Measurements from ENCODE around the gene KCND2.
"Not testable (repeated sequence)": the region's sequence is repeated elsewhere in the genome, so short reads cannot be mapped to it uniquely, and the experiment has no call there.

Gene KCND2

DNA sequence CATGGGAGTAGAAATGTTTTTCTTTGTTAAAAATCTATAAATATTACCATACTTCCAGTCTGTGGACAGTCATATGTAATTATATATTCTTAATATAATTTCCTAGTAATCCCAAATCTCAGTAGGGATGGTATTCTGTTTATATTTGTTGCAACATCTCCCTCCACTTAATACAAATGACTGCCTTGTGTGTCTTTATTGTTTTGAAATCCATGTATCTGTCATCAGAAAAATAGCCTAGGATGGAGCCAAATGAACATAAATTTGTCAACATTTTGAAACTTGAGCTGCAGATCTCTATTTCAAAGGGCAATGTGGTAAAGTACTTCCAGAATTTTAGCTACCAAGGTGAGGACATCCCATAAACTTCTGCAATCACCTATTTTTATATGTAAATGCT lies 294.2 kb downstream of the KCND2 start:
- no peak overlapping the region for H3K4me3 ChIP-seq (ENCODE audit: low read length in 2 of 2)
- no peaks in the 10 kb centered on the region for H3K27me3 ChIP-seq (ENCODE audit: control insufficient read depth in 3 of 3, insufficient read depth in 3 of 3, low read depth in 1 of 3, low read length in 3 of 3)
- H2BK120ac ChIP-seq (ENCODE audit: low read depth, low read length) = no peak overlapping the region
- H3K79me1 ChIP-seq (ENCODE audit: low read depth, low read length) = no peaks in the 10 kb centered on the region
- no peak overlapping the region for H3K27ac ChIP-seq (replicated peaks; ENCODE audit: low read length)
- no peaks in the 10 kb centered on the region for H3K36me3 ChIP-seq (replicated peaks in 1 of 2; ENCODE audit: control insufficient read depth in 2 of 2, insufficient read depth in 2 of 2, low read length in 2 of 2)
- H3K4me2 ChIP-seq (ENCODE audit: insufficient read depth, low read length, poor library complexity, severe bottlenecking) = no peak overlapping the region
- no peaks in the 10 kb centered on the region for H3K9me3 ChIP-seq (replicated peaks in 1 of 2; ENCODE audit: control insufficient read depth in 2 of 2, insufficient read depth in 1 of 2, low read depth in 1 of 2, low read length in 2 of 2)
- no peak overlapping the region for H3K18ac ChIP-seq (ENCODE audit: low read length)
- H2BK15ac ChIP-seq (ENCODE audit: low read length) = no peak overlapping the region
- H4K8ac ChIP-seq (ENCODE audit: low read depth, low read length) = no peak overlapping the region
- no peak overlapping the region for H3K14ac ChIP-seq (ENCODE audit: low read length)
- H3K4me1 ChIP-seq (ENCODE audit: control insufficient read depth in 2 of 2, insufficient read depth in 1 of 2, low read depth in 1 of 2, low read length in 2 of 2) = no peaks in the 10 kb centered on the region
- no peak overlapping the region for H2AK5ac ChIP-seq (ENCODE audit: low read depth, low read length)
- DNase-seq (ENCODE audit: low spot score) = no peak
- no peak overlapping the region for H3K23ac ChIP-seq (ENCODE audit: low read depth, low read length, poor library complexity)
- no peak overlapping the region for H2BK12ac ChIP-seq (ENCODE audit: low read length)
- H2AFZ ChIP-seq (ENCODE audit: low read length) = no peak overlapping the region
- no peak overlapping the region for H3K4ac ChIP-seq (ENCODE audit: low read length)
- H3K9ac ChIP-seq (ENCODE audit: low read depth, low read length, poor library complexity) = no peak overlapping the region
- no peak overlapping the region for H2BK5ac ChIP-seq (ENCODE audit: low read length)
- H4K91ac ChIP-seq (ENCODE audit: low read depth, low read length, poor library complexity) = no peak overlapping the region

DNA sequence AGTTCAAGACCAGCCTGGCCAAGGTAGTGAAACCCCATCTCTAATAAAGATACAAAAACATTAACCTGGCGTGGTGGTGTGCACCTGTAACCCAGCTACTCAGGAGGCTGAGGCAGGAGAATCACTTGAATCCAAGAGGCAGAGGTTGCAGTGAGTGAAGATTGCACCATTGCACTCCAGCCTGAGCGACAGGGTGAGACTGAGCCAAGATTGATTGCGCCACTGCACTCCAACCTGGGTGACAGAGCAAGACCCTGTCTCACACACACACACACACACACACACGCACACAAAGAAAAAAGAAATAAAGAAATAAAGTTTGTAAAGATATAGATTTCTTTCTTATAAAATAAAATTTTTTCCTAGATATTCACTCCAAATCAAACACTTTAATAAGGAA lies 305.7 kb downstream of the KCND2 start:
- not testable (repeated sequence) for H3K14ac ChIP-seq (ENCODE audit: low read length); H2BK15ac ChIP-seq (ENCODE audit: low read length); DNase-seq (ENCODE audit: low spot score); H3K4me1 ChIP-seq (ENCODE audit: control insufficient read depth in 2 of 2, insufficient read depth in 1 of 2, low read depth in 1 of 2, low read length in 2 of 2); H3K18ac ChIP-seq (ENCODE audit: low read length); H4K91ac ChIP-seq (ENCODE audit: low read depth, low read length, poor library complexity); H2AFZ ChIP-seq (ENCODE audit: low read length); H3K27ac ChIP-seq (replicated peaks; ENCODE audit: low read length); H2BK12ac ChIP-seq (ENCODE audit: low read length); H2BK120ac ChIP-seq (ENCODE audit: low read depth, low read length); H3K36me3 ChIP-seq (replicated peaks in 1 of 2; ENCODE audit: control insufficient read depth in 2 of 2, insufficient read depth in 2 of 2, low read length in 2 of 2); H2AK5ac ChIP-seq (ENCODE audit: low read depth, low read length); H4K8ac ChIP-seq (ENCODE audit: low read depth, low read length); H3K4me2 ChIP-seq (ENCODE audit: insufficient read depth, low read length, poor library complexity, severe bottlenecking); H3K9ac ChIP-seq (ENCODE audit: low read depth, low read length, poor library complexity); H3K9me3 ChIP-seq (replicated peaks in 1 of 2; ENCODE audit: control insufficient read depth in 2 of 2, insufficient read depth in 1 of 2, low read depth in 1 of 2, low read length in 2 of 2); H3K79me1 ChIP-seq (ENCODE audit: low read depth, low read length); H3K4ac ChIP-seq (ENCODE audit: low read length); H3K4me3 ChIP-seq (ENCODE audit: low read length in 2 of 2); H2BK5ac ChIP-seq (ENCODE audit: low read length); H3K27me3 ChIP-seq (ENCODE audit: control insufficient read depth in 3 of 3, insufficient read depth in 3 of 3, low read depth in 1 of 3, low read length in 3 of 3); H3K23ac ChIP-seq (ENCODE audit: low read depth, low read length, poor library complexity)
- WGBS, 2 donors (ENCODE audit: extremely low coverage in 2 of 2, insufficient read length in 2 of 2, insufficient replicate concordance in 1 of 2) = no CpG with 5 or more reads among the region's 4 CpGs

DNA sequence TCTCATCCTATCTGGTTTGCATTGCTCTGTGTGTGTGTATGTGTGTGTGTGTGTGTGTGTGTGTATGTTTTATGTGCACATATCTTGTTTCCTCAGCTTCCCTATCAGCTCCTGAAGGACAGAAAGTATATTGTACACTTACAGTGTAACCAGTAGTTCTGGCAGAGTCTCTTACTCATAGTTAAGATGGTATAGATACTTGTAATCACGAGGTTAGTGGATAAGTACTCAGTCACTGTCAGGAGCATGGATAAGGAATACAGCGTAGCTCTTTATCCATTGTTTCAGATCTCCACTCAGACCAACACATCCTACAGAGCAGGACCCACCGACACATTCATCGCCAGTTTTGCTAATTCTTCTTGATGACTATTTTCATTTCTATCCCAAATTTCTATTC lies 309.9 kb downstream of the KCND2 start:
- Histone ChIP-seq H3K4me1 (ENCODE audit: control insufficient read depth in 2 of 2, insufficient read depth in 1 of 2, low read depth in 1 of 2, low read length in 2 of 2) (peaks cover 0 to 2% of the 10 kb centered on the region in 2 donors), H3K14ac (ENCODE audit: low read length) (no peak overlapping the region), H3K4me2 (ENCODE audit: insufficient read depth, low read length, poor library complexity, severe bottlenecking) (no peak overlapping the region), H2BK15ac (ENCODE audit: low read length) (no peak overlapping the region), H3K36me3 (replicated peaks in 1 of 2; ENCODE audit: control insufficient read depth in 2 of 2, insufficient read depth in 2 of 2, low read length in 2 of 2) (no peaks in the 10 kb centered on the region), H3K4me3 (ENCODE audit: low read length in 2 of 2) (no peak overlapping the region), H3K27ac (replicated peaks; ENCODE audit: low read length) (no peak overlapping the region), H2AFZ (ENCODE audit: low read length) (no peak overlapping the region), H4K91ac (ENCODE audit: low read depth, low read length, poor library complexity) (no peak overlapping the region), H3K23ac (ENCODE audit: low read depth, low read length, poor library complexity) (no peak overlapping the region), H3K9me3 (replicated peaks in 1 of 2; ENCODE audit: control insufficient read depth in 2 of 2, insufficient read depth in 1 of 2, low read depth in 1 of 2, low read length in 2 of 2) (no peaks in the 10 kb centered on the region), H2BK12ac (ENCODE audit: low read length) (no peak overlapping the region), H3K79me1 (ENCODE audit: low read depth, low read length) (no peaks in the 10 kb centered on the region), H3K9ac (ENCODE audit: low read depth, low read length, poor library complexity) (no peak overlapping the region), H3K27me3 (ENCODE audit: control insufficient read depth in 3 of 3, insufficient read depth in 3 of 3, low read depth in 1 of 3, low read length in 3 of 3) (no peaks in the 10 kb centered on the region), H4K8ac (ENCODE audit: low read depth, low read length) (no peak overlapping the region), H2BK5ac (ENCODE audit: low read length) (no peak overlapping the region), H2AK5ac (ENCODE audit: low read depth, low read length) (no peak overlapping the region), H3K4ac (ENCODE audit: low read length) (no peak overlapping the region), H3K18ac (ENCODE audit: low read length) (no peak overlapping the region), H2BK120ac (ENCODE audit: low read depth, low read length) (no peak overlapping the region)
- WGBS, 2 donors (ENCODE audit: extremely low coverage in 2 of 2, insufficient read length in 2 of 2, insufficient replicate concordance in 1 of 2) = no CpG with 5 or more reads among the region's 4 CpGs
- no peak for DNase-seq (ENCODE audit: low spot score)

DNA sequence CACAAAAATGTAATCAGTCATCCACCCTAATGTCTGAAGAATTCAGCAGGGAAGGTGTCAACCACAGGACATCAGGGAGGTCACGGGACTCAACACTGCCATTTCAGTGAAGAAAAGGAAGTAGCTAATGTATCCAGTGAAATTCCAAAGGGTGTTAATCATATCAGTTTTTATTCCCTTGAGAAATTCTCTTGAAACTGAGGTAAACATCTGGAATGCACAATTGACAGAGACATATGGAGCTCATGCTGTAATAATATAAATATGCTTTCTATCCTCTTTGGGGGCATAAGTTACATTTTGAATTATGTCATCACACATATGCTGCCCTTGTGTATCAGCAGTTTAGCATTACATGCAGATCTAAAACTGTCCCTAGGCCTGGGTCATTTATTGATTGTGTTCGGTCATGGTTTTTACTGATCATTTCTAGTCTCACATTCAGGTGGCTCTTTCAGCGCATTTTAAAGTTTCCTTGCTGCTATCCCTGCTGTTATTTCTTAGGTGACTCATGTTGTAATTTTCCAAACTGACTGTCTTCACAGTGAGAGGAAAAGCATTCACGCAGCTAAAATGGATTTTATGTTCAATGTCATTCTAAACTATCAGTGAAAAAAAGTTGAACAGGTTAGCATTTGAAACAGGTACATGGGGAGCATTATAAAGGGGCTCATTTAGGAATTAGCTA lies 311.1 kb downstream of the KCND2 start:
- no peaks in the 10 kb centered on the region for H3K36me3 ChIP-seq (replicated peaks in 1 of 2; ENCODE audit: control insufficient read depth in 2 of 2, insufficient read depth in 2 of 2, low read length in 2 of 2)
- no peak overlapping the region for H4K91ac ChIP-seq (ENCODE audit: low read depth, low read length, poor library complexity)
- H3K27ac ChIP-seq (replicated peaks; ENCODE audit: low read length) = no peak overlapping the region
- no peak overlapping the region for H3K9ac ChIP-seq (ENCODE audit: low read depth, low read length, poor library complexity)
- no peak overlapping the region for H2AK5ac ChIP-seq (ENCODE audit: low read depth, low read length)
- H2AFZ ChIP-seq (ENCODE audit: low read length) = no peak overlapping the region
- no peak overlapping the region for H3K23ac ChIP-seq (ENCODE audit: low read depth, low read length, poor library complexity)
- H3K9me3 ChIP-seq (replicated peaks in 1 of 2; ENCODE audit: control insufficient read depth in 2 of 2, insufficient read depth in 1 of 2, low read depth in 1 of 2, low read length in 2 of 2) = no peaks in the 10 kb centered on the region
- no peak overlapping the region for H3K4me2 ChIP-seq (ENCODE audit: insufficient read depth, low read length, poor library complexity, severe bottlenecking)
- H3K4ac ChIP-seq (ENCODE audit: low read length) = no peak overlapping the region
- H3K4me1 ChIP-seq (ENCODE audit: control insufficient read depth in 2 of 2, insufficient read depth in 1 of 2, low read depth in 1 of 2, low read length in 2 of 2) = peaks cover 2 to 4% of the 10 kb centered on the region in 2 donors
- H2BK120ac ChIP-seq (ENCODE audit: low read depth, low read length) = no peak overlapping the region
- no peak overlapping the region for H2BK5ac ChIP-seq (ENCODE audit: low read length)
- no peak for DNase-seq (ENCODE audit: low spot score)
- no peak overlapping the region for H3K14ac ChIP-seq (ENCODE audit: low read length)
- no peaks in the 10 kb centered on the region for H3K79me1 ChIP-seq (ENCODE audit: low read depth, low read length)
- no peak overlapping the region for H2BK15ac ChIP-seq (ENCODE audit: low read length)
- H4K8ac ChIP-seq (ENCODE audit: low read depth, low read length) = no peak overlapping the region
- no CpG with 5 or more reads among the region's 4 CpGs for whole genome bisulfite sequencing, 2 donors (ENCODE audit: extremely low coverage in 2 of 2, insufficient read length in 2 of 2, insufficient replicate concordance in 1 of 2)
- no peaks in the 10 kb centered on the region for H3K27me3 ChIP-seq (ENCODE audit: control insufficient read depth in 3 of 3, insufficient read depth in 3 of 3, low read depth in 1 of 3, low read length in 3 of 3)
- no peak overlapping the region for H3K18ac ChIP-seq (ENCODE audit: low read length)
- no peak overlapping the region for H2BK12ac ChIP-seq (ENCODE audit: low read length)
- H3K4me3 ChIP-seq (ENCODE audit: low read length in 2 of 2) = no peak overlapping the region

All from neuronal stem cell (in vitro differentiated cells).